Right ventricle myocardium superior (tissue), 1 donor: ENCODE measurements around the gene TMEM161A. TPM values are rescaled to one million over a fixed set of nuclear protein-coding genes. Genes with fewer than 3 reads are reported as not detected.
"Not testable (repeated sequence)": the region's sequence is repeated elsewhere in the genome, so short reads cannot be mapped to it uniquely, and the experiment has no call there.

ENCODE experiments used
- ATAC-seq: fragments of 200-7000 bp; cut with Tn5 transposase; one replicate; pipeline ENCODE4 v1.9.1; 2020; ENCODE audit warnings: mild to moderate bottlenecking; ENCODE audit not compliant: poor library complexity
- DNase-seq: peaks from one replicate; pipeline ENCODE4 v3.0.0-alpha.2; 2020
- intact Hi-C: fragments of 100-400 bp; cut with DNase I; formaldehyde crosslinking; loops from one replicate; pipeline ENCODE4 v1.11.2; 2022
- total RNA-seq: library from RNA; stranded (reverse); fragmentation: NEBNext Ultra II Directional; extraction: Animal tissue kit (Norgen Biotek cat#: 25700); gene quantifications from one replicate; pipeline ENCODE4 v1.2.1, GENCODE V29; 2021
- donor health status: DM: no; HTN: yes; CAD: no; lungs with severe emphysema.

The TMEM161A gene
- total RNA-seq, 1 donor from 2014 or later = 23.0 TPM

DNA sequence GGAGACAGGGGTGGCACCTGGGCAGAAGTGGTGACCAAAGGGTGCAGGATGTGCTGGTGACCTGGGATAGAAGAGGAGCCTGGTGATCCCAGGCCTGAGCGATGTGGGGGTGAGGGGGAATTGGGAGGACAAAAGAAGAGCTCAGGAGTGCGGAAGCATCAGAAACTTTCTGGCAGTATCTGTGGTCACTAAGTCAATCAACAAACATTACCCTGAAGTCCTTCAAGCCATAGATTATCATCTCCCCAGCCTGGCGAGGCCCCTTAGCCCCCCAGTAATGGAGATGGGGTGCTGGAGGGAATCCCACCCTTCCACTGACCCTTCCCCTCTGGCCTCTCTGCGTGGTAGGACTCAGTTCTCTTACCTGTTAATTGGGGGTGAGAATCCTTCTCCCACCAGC lies 21.3 kb upstream of the TMEM161A start:
- no peak for DNase-seq
- intact Hi-C loops = no loop called here
- ATAC-seq = no peak

DNA sequence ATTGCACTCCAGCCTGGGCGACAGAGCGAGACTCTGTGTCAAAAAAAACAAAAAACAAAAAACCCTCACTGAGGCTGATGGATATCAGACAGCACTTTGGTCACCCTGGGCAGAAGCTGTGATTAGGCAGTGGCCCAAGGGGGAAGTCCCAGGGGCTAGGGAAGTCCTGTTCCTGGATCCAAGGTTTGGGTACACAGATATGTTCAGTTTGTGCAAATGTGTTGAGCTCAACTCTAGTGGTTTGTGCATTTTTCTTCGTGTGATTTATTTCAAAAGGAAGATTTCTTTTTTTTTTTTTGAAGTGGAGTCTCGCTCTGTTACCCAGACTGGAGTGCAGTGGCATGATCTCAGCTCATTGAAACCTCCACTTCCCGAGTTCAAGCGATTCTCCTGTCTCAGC lies 19.5 kb upstream of the TMEM161A start:
- intact Hi-C loops = no loop called here
- no peak for DNase-seq
- no peak for ATAC-seq

DNA sequence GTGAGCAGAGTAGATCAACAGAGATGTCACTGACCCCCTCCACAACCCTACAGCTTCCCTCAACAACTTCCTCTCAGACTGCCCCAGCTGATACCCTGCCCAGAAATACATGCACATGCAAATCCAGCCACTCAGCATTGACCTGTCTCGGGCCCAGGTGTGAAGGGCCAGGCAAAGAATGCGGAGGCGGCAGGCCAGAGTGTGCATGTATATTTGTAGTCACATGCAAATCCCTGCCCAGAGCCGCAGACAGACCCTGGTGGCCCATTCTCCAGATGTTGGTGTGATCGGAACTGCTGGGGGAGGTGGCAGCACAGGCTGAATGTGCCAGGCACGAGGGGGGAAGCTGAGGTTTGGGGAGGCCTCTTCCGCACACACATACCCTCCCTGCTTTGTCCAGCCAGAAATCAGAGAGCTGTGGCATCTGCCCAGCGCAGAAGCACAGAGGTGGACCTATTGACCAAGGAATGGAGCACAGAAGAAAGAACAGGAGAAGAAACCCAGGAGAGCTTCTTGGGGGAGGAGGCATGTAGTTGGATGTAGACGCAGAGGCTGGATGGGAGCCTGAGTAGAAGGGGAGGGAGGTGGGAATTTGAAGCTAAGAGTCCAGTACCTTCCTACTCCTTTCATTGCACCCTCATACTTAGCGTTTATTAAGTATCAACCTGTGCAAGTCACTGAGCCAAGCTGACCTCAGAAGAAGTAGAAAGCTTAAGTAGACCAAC lies 17.4 kb upstream of the TMEM161A start:
- DNase-seq = no peak
- intact Hi-C loops = no loop called here

DNA sequence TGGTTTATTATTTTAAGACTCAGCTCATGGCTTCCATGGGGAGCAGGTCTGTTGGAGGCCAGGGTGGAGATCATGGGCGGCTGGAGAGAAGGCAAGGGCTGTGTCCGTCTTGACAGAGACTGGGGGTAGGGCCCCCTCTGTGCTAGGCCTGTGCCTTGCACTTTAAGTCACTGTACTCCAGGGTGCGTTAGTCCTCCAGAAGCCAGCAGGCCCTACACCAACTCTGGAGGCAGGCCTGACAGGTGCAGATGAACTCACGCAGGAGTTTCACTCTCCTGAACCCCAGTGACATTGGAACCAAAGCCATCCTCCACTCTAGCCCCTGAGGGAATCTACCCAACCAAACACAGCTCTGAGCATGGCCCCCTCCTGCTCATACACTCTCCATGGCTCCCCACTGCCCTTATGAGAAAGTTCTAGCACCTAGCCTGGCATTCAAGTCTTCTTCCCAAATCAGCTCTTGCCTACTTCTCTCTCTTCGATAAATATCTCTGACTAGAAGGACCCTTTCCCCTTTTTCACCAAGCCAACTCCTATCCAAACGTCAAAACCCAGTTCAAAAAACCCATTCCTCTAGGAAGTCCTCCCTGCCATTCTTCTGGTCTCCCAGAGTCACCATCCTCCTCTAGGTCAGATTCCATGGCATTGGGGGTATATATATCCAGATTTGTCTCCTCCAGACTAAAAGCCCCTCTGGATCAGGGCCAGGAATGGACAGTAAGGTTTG lies 16.7 kb upstream of the TMEM161A start:
- intact Hi-C loops = no loop called here
- DNase-seq = no peak
- ATAC-seq = no peak

More for the DNA sequence above, 17.4 kb upstream of the TMEM161A start:
- no peak for ATAC-seq

DNA sequence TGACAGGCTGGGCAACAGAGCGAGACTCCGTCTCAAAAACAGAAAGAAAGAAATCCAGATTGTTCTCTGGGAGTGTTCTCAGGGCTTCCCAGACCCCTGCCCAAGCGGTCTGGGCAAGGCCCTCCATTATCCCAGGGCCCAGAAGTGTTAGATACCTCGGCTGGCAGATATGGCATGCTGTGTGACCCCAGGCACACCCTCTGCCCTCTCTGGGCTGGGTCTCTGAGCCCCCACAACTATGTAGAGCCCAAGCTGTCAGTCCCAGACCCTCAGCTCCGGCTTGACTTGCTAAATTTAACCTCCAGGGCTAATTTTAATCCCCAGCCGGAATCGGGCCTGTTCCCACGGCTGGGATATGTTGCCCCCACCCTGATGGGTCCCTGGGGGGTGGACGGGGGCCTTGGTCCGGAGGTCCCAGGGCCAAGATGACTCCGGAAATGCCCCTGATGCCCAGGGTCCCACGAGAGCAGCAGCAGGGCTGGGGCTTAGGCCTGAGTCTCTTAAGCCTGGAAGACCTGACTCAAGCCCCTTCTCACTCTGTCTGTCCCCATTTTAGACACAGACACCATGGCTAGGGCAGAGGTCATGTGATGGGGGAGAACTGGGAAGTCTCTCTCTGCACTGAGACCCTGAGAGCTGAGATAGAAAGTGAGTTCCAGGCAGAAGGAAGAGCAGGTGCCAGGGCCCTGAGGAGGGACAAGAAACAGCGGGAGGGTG lies 14.5 kb upstream of the TMEM161A start:
- intact Hi-C loops = no loop called here
- DNase-seq (no peak), ATAC-seq (no peak)

DNA sequence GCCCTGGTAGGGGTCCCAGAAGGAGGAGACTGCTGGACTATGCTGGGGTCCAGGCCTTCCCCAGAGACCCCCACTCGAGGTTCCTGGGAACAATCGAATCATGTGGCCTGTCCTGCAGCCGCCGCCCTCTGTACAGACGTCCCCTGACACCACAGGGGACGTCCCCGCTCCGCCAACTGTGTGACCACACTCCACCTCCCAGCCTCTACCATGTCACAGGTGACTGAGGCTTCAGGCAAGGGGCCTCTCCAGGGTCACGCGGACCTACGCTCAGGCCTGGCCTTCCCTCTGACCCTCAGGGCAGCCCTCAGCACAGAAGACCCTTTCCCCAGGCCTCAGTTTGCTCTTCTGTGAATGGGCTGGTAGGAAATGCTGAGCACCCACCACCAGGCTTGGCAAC lies 13.1 kb upstream of the TMEM161A start:
- DNase-seq (no peak), ATAC-seq (no peak)
- intact Hi-C loops = no loop called here

DNA sequence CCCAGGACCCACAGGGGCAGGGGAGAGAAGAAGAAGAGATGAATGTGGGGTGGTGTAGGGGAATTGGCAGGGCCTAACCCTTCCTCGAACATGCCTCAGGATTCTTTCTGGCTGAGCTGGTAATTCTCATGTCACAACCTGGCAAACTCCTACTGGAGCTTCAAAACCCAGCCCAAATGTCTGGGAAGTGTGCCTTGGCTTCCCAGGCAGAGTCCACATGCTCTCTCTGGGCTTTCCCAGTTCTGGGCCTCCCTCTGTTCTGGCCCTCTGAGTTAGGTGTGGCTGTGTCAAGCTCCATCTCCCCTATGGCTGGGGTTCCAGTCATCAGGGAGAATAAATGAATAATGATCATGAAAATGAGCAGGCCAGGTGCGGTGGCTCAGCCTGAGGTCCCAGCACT lies 11.2 kb upstream of the TMEM161A start:
- no peak for DNase-seq
- intact Hi-C loops = no loop called here
- no peak for ATAC-seq

DNA sequence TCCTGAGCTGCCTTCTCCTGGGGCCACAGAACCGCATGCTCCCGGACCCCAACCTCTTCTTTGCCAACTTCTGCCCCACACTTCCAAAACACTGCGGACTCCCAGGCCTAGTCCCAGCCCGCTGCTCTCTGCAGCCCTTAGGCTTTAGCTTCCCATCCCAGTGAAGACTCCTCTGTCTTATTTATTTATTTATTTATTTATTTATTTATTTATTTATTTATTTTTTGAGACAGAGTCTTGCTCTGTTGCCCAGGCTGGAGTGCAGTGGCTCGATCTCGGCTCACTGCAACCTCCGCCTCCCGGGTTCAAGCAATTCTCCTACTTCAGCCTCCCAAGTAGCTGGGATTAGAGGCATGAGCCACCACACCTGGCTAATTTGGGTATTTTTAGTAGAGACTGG lies 10.2 kb upstream of the TMEM161A start:
- intact Hi-C loops, DNase-seq, ATAC-seq: not testable (repeated sequence)

DNA sequence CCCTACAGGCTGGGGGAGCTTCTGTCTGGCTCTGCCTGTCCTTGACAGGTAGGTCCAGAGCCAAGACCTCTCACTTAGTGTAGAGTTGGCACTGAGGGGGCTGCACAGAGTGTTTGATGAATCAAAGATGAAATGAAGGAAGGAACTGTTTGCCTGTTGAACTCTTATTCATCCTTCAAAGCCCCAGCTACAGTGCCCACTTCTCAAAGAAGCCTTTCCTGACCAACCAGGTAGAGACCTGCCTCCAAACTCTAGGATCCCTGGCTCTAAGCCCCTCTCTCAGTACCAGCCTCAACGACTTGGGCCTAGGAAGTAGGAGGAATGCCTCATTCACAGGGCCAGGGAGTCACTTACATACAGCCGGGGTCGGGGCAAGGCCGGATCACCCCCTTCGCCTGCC lies 9.1 kb upstream of the TMEM161A start:
- ATAC-seq (no peak), DNase-seq (no peak)
- intact Hi-C loops = no loop called here

DNA sequence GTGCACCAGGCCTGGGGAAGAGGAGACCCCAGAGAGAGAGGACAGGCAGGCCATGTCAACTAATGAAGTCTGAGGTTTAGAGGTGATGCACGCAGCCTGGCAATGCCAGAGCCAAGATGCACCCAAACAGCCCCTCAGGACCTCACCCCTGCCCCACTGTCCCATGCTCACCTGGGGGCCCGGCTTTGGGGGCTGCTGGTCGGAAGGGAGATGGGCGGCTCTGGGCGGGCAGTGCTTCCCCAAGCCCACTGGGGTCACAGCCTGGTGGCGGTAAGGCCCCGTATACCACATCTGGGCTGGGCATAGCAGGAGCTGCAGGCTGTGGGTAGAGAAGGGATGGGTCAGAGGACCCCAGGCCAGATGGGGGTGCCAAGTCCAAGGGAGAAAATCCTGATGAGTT lies 8.6 kb upstream of the TMEM161A start:
- no peak for ATAC-seq
- intact Hi-C loops = no loop called here
- DNase-seq = no peak

DNA sequence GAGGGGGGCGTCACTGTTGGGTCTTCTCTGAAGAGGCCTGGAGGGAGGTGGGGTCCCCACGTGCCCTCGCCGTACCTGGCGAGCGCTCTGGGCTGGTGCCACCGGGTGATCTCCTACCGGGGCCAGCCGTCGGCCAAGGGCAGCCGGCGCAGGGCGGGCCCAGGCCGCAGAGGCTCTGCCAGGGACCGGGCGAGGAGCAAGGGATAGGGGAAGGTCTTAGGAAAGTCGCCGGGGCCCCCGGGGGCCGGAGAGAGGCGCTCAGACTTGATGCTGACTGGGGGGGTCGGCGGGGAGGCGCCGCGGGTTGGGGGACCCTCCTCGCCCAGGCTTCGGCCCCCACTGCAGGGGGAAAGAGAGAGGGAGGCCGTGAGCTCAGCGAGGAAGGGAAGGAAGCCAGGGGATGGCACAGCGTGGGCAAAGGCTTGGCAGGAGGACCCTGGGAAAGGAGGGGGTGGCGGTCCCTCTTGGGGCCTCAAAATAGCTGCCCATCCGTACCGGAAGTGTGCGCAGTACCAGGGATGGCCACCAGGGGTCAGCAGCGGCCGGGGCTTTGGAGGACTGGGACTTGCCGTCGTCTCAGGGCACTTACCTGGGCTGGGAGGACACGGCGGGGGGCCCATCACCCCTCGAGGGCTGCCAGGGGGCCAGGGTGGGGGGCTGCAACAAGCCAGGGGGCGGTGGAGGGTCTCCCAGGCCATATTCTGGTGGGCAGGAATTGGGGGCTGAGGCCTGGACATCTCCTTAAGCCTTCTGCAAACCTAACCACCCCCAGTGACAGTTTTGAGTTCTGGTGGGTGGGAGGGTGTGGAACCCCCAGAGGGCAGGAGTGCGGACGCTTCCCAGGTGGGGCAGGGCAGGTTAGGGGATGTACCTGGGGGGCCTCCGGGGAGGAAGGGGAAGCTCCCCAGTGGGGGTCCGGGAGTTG lies 7.7 kb upstream of the TMEM161A start:
- DNase-seq (peak; percentile 88), ATAC-seq (peak; percentile 83)
- intact Hi-C loops = no loop called here

DNA sequence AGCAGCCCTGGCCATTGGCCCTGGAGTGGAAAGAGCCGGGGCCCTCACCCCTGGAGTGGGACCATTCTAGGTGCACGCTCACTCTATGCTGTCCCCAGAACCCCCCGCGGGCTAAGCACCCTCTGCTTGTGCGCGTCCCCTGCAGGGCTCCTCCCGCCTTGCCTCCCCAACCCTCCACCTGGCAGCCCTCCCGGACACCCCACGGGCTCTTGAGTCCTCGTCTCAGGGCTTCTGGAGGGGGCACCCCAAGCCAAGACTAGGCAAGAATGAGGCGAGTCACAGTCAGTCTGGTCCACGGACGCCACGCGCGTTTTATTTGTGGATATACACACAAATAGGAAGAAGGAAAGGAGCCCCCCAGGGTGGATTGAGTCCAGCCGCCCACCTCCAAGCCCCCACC lies 7.0 kb upstream of the TMEM161A start:
- DNase-seq = no peak
- intact Hi-C loops = no loop called here
- ATAC-seq = no peak

DNA sequence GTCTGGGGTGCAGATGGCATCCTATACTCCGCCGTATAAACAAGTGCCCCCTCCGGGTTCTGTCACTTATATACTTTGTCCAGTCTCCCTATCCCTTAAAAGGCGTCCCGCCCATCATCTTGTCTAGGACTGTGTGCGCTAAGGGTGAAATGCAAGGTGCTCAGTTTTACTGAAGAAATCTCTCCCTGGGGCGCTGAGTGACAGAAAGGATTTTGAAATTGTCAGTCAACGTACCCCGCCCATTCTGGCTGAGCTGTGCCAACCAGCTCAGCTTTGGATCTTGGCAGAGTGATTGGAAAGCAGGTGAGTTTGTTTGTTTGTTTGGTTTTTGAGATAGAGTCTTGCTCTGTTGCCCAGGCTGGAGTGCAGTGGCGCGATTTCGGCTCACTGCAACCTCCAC lies 4.1 kb upstream of the TMEM161A start:
- intact Hi-C loops = no loop called here
- DNase-seq (no peak), ATAC-seq (no peak)

DNA sequence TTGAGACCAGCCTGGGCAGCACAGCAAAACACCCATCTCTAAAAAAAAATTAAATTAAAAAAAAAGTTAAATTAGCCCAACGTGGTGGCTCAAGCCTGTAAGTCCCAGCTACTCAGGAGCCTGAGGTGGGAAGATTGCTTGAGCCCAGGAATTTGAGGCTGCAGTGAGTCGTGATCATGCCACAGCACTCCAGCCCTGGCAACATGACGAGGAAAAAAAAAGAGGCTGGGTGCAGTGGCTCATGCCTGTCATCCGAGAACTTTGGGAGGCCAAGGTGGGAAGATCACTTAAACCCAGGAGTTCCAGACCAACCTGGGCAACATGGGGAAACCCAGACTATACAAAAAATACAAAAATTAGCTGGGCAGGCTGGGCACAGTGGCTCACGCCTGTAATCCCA lies 2.2 kb upstream of the TMEM161A start:
- intact Hi-C loops = no loop called here
- no peak for ATAC-seq
- no peak for DNase-seq

DNA sequence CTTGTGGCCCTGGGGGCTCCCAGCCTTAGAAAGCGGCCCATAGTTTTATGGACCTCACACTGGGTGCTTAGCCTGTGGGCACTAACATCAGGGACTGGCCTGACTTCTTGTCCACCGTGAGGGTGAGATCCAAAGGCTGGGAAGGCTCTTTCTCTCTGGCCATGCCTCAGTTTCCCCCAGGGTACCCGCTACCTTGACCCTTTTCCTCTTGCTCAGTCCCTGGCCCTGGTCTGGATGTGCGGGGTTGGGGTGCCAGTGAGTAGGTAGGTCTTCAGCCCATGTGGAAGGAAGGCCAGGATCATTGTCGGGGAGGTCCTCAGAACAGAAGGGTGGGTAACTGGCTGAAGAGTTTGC lies 1.6 kb upstream of the TMEM161A start:
- intact Hi-C loops = loop anchor here (5.0 kb wide), 1 partner anchor 88 kb away; no protein-coding TSS in a partner anchor

DNA sequence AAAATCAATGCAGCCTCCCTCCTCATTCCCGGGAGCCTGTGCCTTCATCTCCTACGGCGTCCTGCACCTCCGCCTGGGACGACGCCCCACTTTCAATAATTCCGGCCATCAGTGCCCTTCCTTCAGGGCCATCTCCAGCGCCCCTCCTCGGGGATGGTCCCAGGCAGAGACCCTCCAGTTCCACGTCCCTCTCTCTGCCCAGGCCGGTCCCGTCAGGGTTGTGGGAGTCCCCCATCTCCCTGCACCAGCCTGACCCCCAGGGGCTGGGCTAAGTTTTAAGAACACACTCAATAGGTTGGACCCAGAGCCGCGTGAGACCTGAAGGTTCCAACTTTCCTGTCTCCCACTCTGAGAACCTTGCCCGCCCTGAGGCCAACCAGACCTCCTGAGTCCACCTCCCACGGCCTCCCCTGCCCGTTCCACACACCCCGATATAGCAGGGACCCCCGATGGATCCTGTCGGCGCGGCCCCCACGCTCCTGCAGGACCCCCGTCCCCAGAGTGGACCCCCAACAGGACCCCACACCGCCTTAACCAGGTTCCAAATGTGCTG lies 646 bp downstream of the TMEM161A start:
- ATAC-seq = peak; percentile 11
- intact Hi-C loops = loop anchor here (5.0 kb wide), 1 partner anchor 85 kb away; no protein-coding TSS in a partner anchor
- DNase-seq = no peak

More for the DNA sequence above, 1.6 kb upstream of the TMEM161A start:
- no peak for ATAC-seq
- no peak for DNase-seq

DNA sequence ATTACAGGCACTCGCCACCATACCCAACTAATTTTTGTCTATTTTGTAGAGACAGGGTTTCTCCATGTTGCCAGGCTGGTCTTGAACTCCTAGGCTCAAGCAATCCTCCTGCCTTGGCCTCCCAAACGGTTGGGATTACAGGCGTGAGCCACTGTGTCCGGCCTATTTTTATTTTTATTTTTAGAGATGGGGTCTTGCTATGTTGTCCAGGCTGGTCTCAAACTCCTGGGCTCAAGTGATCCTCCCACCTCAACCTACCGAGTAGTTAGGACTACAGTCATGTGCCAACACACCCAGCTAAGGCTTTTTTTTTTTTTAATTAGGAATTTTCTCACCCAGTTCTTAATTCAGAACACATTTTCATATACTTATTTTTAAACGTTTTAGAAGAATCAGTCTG lies 2.6 kb downstream of the TMEM161A start:
- intact Hi-C loops = loop anchor here (5.0 kb wide), 1 partner anchor 83 kb away; no protein-coding TSS in a partner anchor
- not testable (repeated sequence) for ATAC-seq, DNase-seq

DNA sequence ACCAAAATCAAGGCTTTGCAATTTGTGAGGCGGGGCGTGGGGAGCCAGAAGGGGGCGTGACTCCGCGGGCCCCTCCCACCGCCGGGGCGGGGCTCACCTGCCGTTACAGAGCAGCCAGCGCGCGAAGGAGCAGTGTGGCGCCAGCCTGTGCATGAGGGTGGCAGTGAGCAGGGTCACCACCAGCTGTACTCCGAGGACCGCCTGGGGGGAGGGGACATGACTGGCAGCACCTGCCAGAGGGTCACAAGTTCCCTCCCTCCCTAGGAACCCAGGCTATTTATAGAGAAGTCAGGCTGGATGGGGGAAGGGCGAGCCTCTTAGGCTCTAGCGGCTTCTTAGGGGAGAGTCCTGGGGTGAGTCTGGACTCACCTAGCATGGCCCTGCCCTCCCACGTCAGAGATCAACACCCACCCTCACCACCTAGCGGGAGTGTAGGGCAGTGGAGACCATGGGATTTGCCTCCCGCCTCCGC lies 3.6 kb downstream of the TMEM161A start:
- DNase-seq (peak; percentile 87), ATAC-seq (peak; percentile 74)
- intact Hi-C loops = loop anchor here (5.0 kb wide), 1 partner anchor 82 kb away; no protein-coding TSS in a partner anchor
